Gastroesophageal sphincter (tissue), 3 donors: Measurements from ENCODE around the gene CEP112.

Experiments used
- CTCF ChIP-seq, 4 experiments: fragments of 200-600 bp in 2 of 4; fragments of 450-650 bp in 2 of 4; sonication (generic) in 1 of 4; IDR thresholded peaks; one replicate each; pipeline ENCODE4 v1.5.1; 2017 to 2019; ENCODE audit warnings: antibody characterized with exemption in 4 of 4, mild to moderate bottlenecking in 2 of 4, moderate library complexity in 2 of 4
- EP300 ChIP-seq: sonication (generic); formaldehyde crosslinking; IDR thresholded peaks from one replicate; pipeline ENCODE4 v1.6.1; 2017; ENCODE audit warnings: antibody characterized with exemption, mild to moderate bottlenecking
- POLR2A ChIP-seq, 2 donors: fragments of 450-650 bp; IDR thresholded peaks; one replicate each; pipeline ENCODE4 v1.6.1; 2017; ENCODE audit warnings: antibody characterized with exemption in 2 of 2, mild to moderate bottlenecking in 2 of 2, moderate library complexity in 1 of 2
- POLR2AphosphoS5 ChIP-seq: sonication (generic); formaldehyde crosslinking; IDR thresholded peaks from one replicate; pipeline ENCODE4 v1.6.1; 2017; ENCODE audit warnings: antibody characterized with exemption

- TF ChIP-seq CTCF (IDR thresholded peaks at IDR 0.05) (no peak), POLR2A (IDR thresholded peaks at IDR 0.05) (no peak), POLR2AphosphoS5 (no peak), EP300 (no peak)
Measured at GRCh38 chr17:65718601-65719000, 473.3 kb downstream of the CEP112 start.
